Activated CD8-positive, alpha-beta T cell treated with anti-CD3 and anti-CD28 coated beads for 36 hours (primary cell): Measurements from ENCODE around the gene ACVR2A. TPM values are rescaled to one million over a fixed set of nuclear protein-coding genes. Genes with fewer than 3 reads are reported as not detected.

Source experiments
- ATAC-seq: fragments of 200-7000 bp; cut with Tn5 transposase; one replicate; pipeline ENCODE4 v1.10.0; 2021; ENCODE audit warnings: mild to moderate bottlenecking, moderate library complexity
- CTCF ChIA-PET: fragments of 350-600 bp; sonication (Branson Sonifier 250); formaldehyde crosslinking; loops from one replicate; lab custom pipeline; 2021; ENCODE audit warnings: antibody characterized with exemption; lab: Charles Lee
- POLR2A ChIA-PET: fragments of 350-600 bp; sonication (Branson Sonifier 250); formaldehyde crosslinking; loops from one replicate; lab custom pipeline; 2021; ENCODE audit warnings: antibody characterized with exemption; lab: Charles Lee
- DNase-seq: peaks from one replicate; pipeline ENCODE4 v3.0.0-alpha.2; 2020
- H3K27ac Mint-ChIP-seq: one replicate; pipeline ENCODE4 v1.8.0; 2021; ENCODE audit warnings: mild to moderate bottlenecking, mixed read lengths
- H3K27me3 Mint-ChIP-seq: one replicate; pipeline ENCODE4 v1.8.0; 2021; ENCODE audit warnings: mixed read lengths
- H3K36me3 Mint-ChIP-seq: one replicate; pipeline ENCODE4 v1.8.0; 2021; ENCODE audit warnings: low read depth, mixed read lengths
- H3K4me1 Mint-ChIP-seq: one replicate; pipeline ENCODE4 v1.8.0; 2021; ENCODE audit warnings: low read depth, mixed read lengths
- H3K4me3 Mint-ChIP-seq: one replicate; pipeline ENCODE4 v1.8.0; 2021; ENCODE audit warnings: mild to moderate bottlenecking, moderate library complexity, mixed read lengths
- H3K9me3 Mint-ChIP-seq: one replicate; pipeline ENCODE4 v1.8.0; 2021; ENCODE audit warnings: mixed read lengths
- CTCF ChIP-seq: fragments of 200-600 bp; IDR thresholded peaks from one replicate; pipeline ENCODE4 v1.8.0; 2022; ENCODE audit warnings: antibody characterized with exemption, mild to moderate bottlenecking
- intact Hi-C: fragments of 100-400 bp; cut with micrococcal nuclease; formaldehyde crosslinking; loops from one replicate; pipeline ENCODE4 v1.10.0; 2022
- total RNA-seq, 2 experiments: library from RNA; stranded (reverse); gene quantifications; one replicate each; pipeline ENCODE4 v1.2.3, GENCODE V29; 2021

Gene ACVR2A
- total RNA-seq, 2 experiments from 2014 or later = 0.63 to 1.2 TPM

GRCh38 chr2:147888680-147889079 lies 43.9 kb downstream of the ACVR2A start:
- intact Hi-C loops = no loop called here
- no peak for TF ChIP-seq CTCF
- peaks cover 15% of the 10 kb centered on the region for H3K4me1 Mint-ChIP-seq
- H3K4me3 Mint-ChIP-seq = no peak overlapping the region
- H3K36me3 Mint-ChIP-seq = peaks cover 2% of the 10 kb centered on the region
- H3K27ac Mint-ChIP-seq = no peak overlapping the region
- H3K9me3 Mint-ChIP-seq = no peaks in the 10 kb centered on the region
- POLR2A ChIA-PET = no interaction called here
- DNase-seq (no peak), ATAC-seq (no peak)
- no peaks in the 10 kb centered on the region for H3K27me3 Mint-ChIP-seq
- CTCF ChIA-PET = no interaction called here

- H3K9me3 Mint-ChIP-seq = no peaks in the 10 kb centered on the region
- no peak overlapping the region for H3K4me3 Mint-ChIP-seq
- DNase-seq (no peak), ATAC-seq (no peak)
- POLR2A ChIA-PET = no interaction called here
- H3K36me3 Mint-ChIP-seq = no peaks in the 10 kb centered on the region
- no peak for TF ChIP-seq CTCF
- intact Hi-C loops = no loop called here
- no peaks in the 10 kb centered on the region for H3K4me1 Mint-ChIP-seq
- H3K27me3 Mint-ChIP-seq = peaks cover 1% of the 10 kb centered on the region
- H3K27ac Mint-ChIP-seq = no peak overlapping the region
- CTCF ChIA-PET = no interaction called here
Observed at GRCh38 chr2:147904051-147904450, 59.2 kb downstream of the ACVR2A start.

GRCh38 chr2:147909178-147909577 lies 64.3 kb downstream of the ACVR2A start:
- ChIA-PET POLR2A (no interaction called here), CTCF (interaction anchor here (1.0 to 1.9 kb wide), 3 partner anchors 827 to 1172 kb away, joined by 3 to 8 read pairs (median 4); no protein-coding TSS in a partner anchor)
- Mint-ChIP-seq H3K4me1 (no peaks in the 10 kb centered on the region), H3K4me3 (no peak overlapping the region), H3K9me3 (no peaks in the 10 kb centered on the region), H3K36me3 (no peaks in the 10 kb centered on the region), H3K27ac (no peak overlapping the region), H3K27me3 (peaks cover 1% of the 10 kb centered on the region)
- intact Hi-C loops = no loop called here
- DNase-seq = no peak
- no peak for ATAC-seq
- no peak for TF ChIP-seq CTCF

GRCh38 chr2:147910990-147911473 lies 66.2 kb downstream of the ACVR2A start:
- TF ChIP-seq CTCF = peak; percentile 88
- no peaks in the 10 kb centered on the region for H3K9me3 Mint-ChIP-seq
- H3K4me1 Mint-ChIP-seq = no peaks in the 10 kb centered on the region
- no peak overlapping the region for H3K27ac Mint-ChIP-seq
- H3K36me3 Mint-ChIP-seq = no peaks in the 10 kb centered on the region
- peak; percentile 30 for DNase-seq
- CTCF ChIA-PET = interaction anchor here (0.6 to 3.6 kb wide), 10 partner anchors 9 to 1174 kb away, joined by 3 to 30 read pairs (median 4); no protein-coding TSS in a partner anchor
- POLR2A ChIA-PET = interaction anchor here (0.6 kb wide), 1 partner anchor 585 kb away, joined by 3 read pairs; no protein-coding TSS in a partner anchor
- no peaks in the 10 kb centered on the region for H3K27me3 Mint-ChIP-seq
- H3K4me3 Mint-ChIP-seq = no peak overlapping the region
- intact Hi-C loops = loop anchor here (2.0 to 10.0 kb wide), 2 partner anchors 828 to 866 kb away; no protein-coding TSS in a partner anchor
- ATAC-seq = no peak

- intact Hi-C loops = loop anchor here (10.0 kb wide), 1 partner anchor 869 kb away; no protein-coding TSS in a partner anchor
- no peaks in the 10 kb centered on the region for H3K27me3 Mint-ChIP-seq
Observed at GRCh38 chr2:147913701-147914480, 69.1 kb downstream of the ACVR2A start.

More at GRCh38 chr2:147913701-147914480, 69.1 kb downstream of the ACVR2A start:
- Mint-ChIP-seq H3K36me3 (no peaks in the 10 kb centered on the region), H3K9me3 (no peaks in the 10 kb centered on the region), H3K27ac (no peak overlapping the region), H3K4me1 (no peaks in the 10 kb centered on the region), H3K4me3 (no peak overlapping the region)
- ChIA-PET CTCF (interaction anchor here (3.2 kb wide), 1 partner anchor 831 kb away, joined by 30 read pairs; no protein-coding TSS in a partner anchor), POLR2A (no interaction called here)
- DNase-seq = no peak
- no peak for TF ChIP-seq CTCF
- no peak for ATAC-seq
